Neural crest cell (in vitro differentiated cells): ENCODE measurements around the gene BABAM2. TPM values are rescaled to one million over a fixed set of nuclear protein-coding genes. Genes with fewer than 3 reads are reported as not detected.

Experiments used
- DNase-seq: peaks from one replicate; pipeline ENCODE4 v3.0.0; 2021; ENCODE audit warnings: low read depth, mixed read lengths, low spot score
- H3K27ac Mint-ChIP-seq: one replicate; pipeline ENCODE4 v1.8.0; 2021; ENCODE audit warnings: mild to moderate bottlenecking, mixed read lengths; ENCODE audit not compliant: unreplicated experiment
- H3K27me3 Mint-ChIP-seq: 2 replicates; pipeline ENCODE4 v1.8.0; 2021; ENCODE audit warnings: low read depth, mild to moderate bottlenecking, mixed read lengths
- H3K36me3 Mint-ChIP-seq: 2 replicates; pipeline ENCODE4 v1.8.0; 2021; ENCODE audit warnings: low read depth, mild to moderate bottlenecking, mixed read lengths
- H3K4me1 Mint-ChIP-seq: 2 replicates; pipeline ENCODE4 v1.8.0; 2021; ENCODE audit warnings: mixed read lengths
- H3K4me3 Mint-ChIP-seq: one replicate; pipeline ENCODE4 v1.8.0; 2021; ENCODE audit warnings: mild to moderate bottlenecking, mixed read lengths
- H3K9me3 Mint-ChIP-seq: 2 replicates; pipeline ENCODE4 v1.8.0; 2021; ENCODE audit warnings: mixed read lengths
- CTCF ChIP-seq: fragments of 200-600 bp; sonication (generic); conservative IDR thresholded peaks from 2 replicates; pipeline ENCODE4 v1.5.0; 2021; ENCODE audit warnings: antibody characterized with exemption, mild to moderate bottlenecking
- total RNA-seq: library from RNA; stranded (reverse); gene quantifications from 2 replicates; pipeline ENCODE4 v1.2.1, GENCODE V29; 2021

BABAM2 gene
- total RNA-seq, 1 donor from 2014 or later: 28.6 TPM

- H3K27me3 Mint-ChIP-seq: no peaks in the 10 kb centered on the region
Measured at GRCh38 chr2:28048341-28048740, 157.8 kb downstream of the BABAM2 start.

DNA sequence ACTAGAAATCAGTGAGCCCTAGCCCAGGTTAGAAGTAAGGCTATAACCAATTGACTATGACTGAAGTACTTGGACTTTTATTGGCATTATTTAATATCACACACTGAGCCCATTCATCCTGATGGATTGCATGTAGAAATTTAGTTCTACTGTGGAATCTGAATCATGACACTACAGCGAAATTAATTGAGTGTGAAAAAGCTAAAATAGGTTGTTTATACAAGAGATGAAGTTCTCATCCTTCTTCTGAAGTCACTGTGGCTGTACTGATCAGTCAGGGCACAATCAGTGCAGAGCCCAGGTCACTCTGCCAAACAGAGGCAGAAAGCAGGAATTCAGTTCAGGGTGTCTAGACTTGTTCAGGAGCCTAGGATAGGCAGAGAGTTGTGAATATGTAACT, 158.9 kb downstream of the BABAM2 start:
- H3K27ac Mint-ChIP-seq: no peak overlapping the region
- H3K9me3 Mint-ChIP-seq: no peaks in the 10 kb centered on the region
- H3K4me1 Mint-ChIP-seq: no peaks in the 10 kb centered on the region
- no peak for TF ChIP-seq CTCF
- H3K27me3 Mint-ChIP-seq: no peaks in the 10 kb centered on the region
- no peaks in the 10 kb centered on the region for H3K36me3 Mint-ChIP-seq
- DNase-seq: no peak
- H3K4me3 Mint-ChIP-seq: no peak overlapping the region

More at GRCh38 chr2:28048341-28048740, 157.8 kb downstream of the BABAM2 start:
- Mint-ChIP-seq H3K4me1 (no peaks in the 10 kb centered on the region), H3K9me3 (no peaks in the 10 kb centered on the region), H3K36me3 (no peaks in the 10 kb centered on the region), H3K4me3 (no peak overlapping the region), H3K27ac (no peak overlapping the region)
- DNase-seq: no peak
- TF ChIP-seq CTCF: no peak

DNA sequence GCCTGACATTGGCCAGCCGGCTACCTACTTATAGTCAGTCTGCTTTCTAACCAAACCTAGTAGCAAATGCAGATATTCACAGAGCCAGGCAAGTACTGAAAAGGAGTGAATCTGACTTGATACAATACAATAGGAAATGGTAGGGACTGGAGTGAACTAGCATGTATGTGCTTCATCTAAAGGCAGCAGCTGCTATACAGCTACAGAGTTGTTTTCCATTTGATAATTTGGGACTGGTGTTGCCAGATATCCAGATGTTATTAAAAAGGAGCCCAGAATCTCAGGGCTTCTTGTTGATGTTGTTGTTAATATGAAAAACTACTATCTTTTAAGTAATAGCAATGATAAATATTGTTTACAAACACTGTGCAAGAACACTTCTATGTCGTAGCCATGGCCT, 159.4 kb downstream of the BABAM2 start:
- H3K4me1 Mint-ChIP-seq: no peaks in the 10 kb centered on the region
- no peaks in the 10 kb centered on the region for H3K27me3 Mint-ChIP-seq
- no peak for TF ChIP-seq CTCF
- no peaks in the 10 kb centered on the region for H3K9me3 Mint-ChIP-seq
- no peak overlapping the region for H3K27ac Mint-ChIP-seq
- DNase-seq: no peak
- no peak overlapping the region for H3K4me3 Mint-ChIP-seq
- H3K36me3 Mint-ChIP-seq: no peaks in the 10 kb centered on the region

DNA sequence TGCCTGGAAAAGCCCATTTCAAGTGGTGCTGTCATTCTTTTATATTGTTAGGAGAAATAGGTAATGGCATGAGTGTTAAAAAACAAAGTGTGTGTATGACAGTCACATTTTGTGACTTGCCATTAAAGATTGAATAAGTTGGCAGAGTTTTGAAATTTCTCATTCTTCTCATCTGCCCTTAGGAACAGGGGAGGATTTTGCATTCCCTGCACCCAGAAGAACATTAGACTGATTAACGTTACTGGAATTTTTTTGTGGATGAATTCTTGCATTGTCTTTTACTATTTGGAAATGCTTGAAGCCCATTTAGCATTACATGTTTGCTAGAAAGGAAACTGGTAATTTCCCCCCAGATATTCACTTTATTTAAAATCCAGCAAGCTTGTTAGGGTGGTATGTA, 162.2 kb downstream of the BABAM2 start:
- DNase-seq: no peak
- H3K27me3 Mint-ChIP-seq: no peaks in the 10 kb centered on the region
- H3K36me3 Mint-ChIP-seq: no peaks in the 10 kb centered on the region
- no peaks in the 10 kb centered on the region for H3K9me3 Mint-ChIP-seq
- no peak for TF ChIP-seq CTCF
- H3K27ac Mint-ChIP-seq: no peak overlapping the region
- H3K4me3 Mint-ChIP-seq: no peak overlapping the region
- no peaks in the 10 kb centered on the region for H3K4me1 Mint-ChIP-seq

GRCh38 chr2:28053597-28053996, 163.1 kb downstream of the BABAM2 start:
- no peak overlapping the region for H3K4me3 Mint-ChIP-seq
- H3K4me1 Mint-ChIP-seq: no peaks in the 10 kb centered on the region
- H3K27ac Mint-ChIP-seq: no peak overlapping the region
- H3K27me3 Mint-ChIP-seq: no peaks in the 10 kb centered on the region
- no peaks in the 10 kb centered on the region for H3K9me3 Mint-ChIP-seq
- no peak for TF ChIP-seq CTCF
- DNase-seq: no peak
- no peaks in the 10 kb centered on the region for H3K36me3 Mint-ChIP-seq

GRCh38 chr2:28054916-28055315, 164.4 kb downstream of the BABAM2 start:
- DNase-seq: no peak
- no peaks in the 10 kb centered on the region for H3K27me3 Mint-ChIP-seq
- no peaks in the 10 kb centered on the region for H3K9me3 Mint-ChIP-seq
- H3K27ac Mint-ChIP-seq: no peak overlapping the region
- H3K36me3 Mint-ChIP-seq: no peaks in the 10 kb centered on the region
- no peaks in the 10 kb centered on the region for H3K4me1 Mint-ChIP-seq
- H3K4me3 Mint-ChIP-seq: no peak overlapping the region
- TF ChIP-seq CTCF: no peak
